Measurements from ENCODE around the gene FOSB. TPM values are rescaled to one million over a fixed set of nuclear protein-coding genes. Genes with fewer than 3 reads are reported as not detected.

Gene FOSB
- total RNA-seq, 5 donors from 2014 or later (not counting 1 experiment from before 2014, with no cell fraction given): 6.7 to 1,173 (median 10.4) TPM

GRCh38 chr19:45506246-45506988, 38.6 kb downstream of the FOSB start:
- WGBS (ENCODE audit: insufficient coverage): 2% methylated on average over 28 of the region's 47 CpGs
- Histone ChIP-seq H3K4me3 (ENCODE audit: control insufficient read depth in 1 of 2, extremely low read depth in 1 of 2, low read length in 1 of 2) (peak overlapping the region; percentile 84 to 96), H3K27me3 (replicated peaks in 1 of 2; ENCODE audit: control insufficient read depth in 2 of 2, extremely low read depth in 1 of 2, insufficient read depth in 2 of 2, low read length in 1 of 2) (no peaks in the 10 kb centered on the region), H3K27ac (ENCODE audit: low read length) (peak overlapping the region; percentile 95), H3K4me1 (ENCODE audit: control insufficient read depth in 1 of 2, extremely low read depth in 1 of 2, insufficient read depth in 2 of 2, low read length in 2 of 2) (peaks cover 12 to 53% of the 10 kb centered on the region in 2 experiments), H3K9me3 (no peaks in the 10 kb centered on the region), H3K36me3 (ENCODE audit: control insufficient read depth in 2 of 2, extremely low read depth in 1 of 2, insufficient read depth in 1 of 2, low read length in 1 of 2) (no peaks in the 10 kb centered on the region)
- CTCF ChIA-PET: no interaction called here
- ATAC-seq (replicated peaks in 1 of 4) (peak; percentile 81 to 90 (median 86)), DNase-seq (peak; percentile 89 to 99 (median 96))
- Mint-ChIP-seq H3K4me3 (peak overlapping the region; percentile 88 to 91 (median 90)), H3K27ac (peak overlapping the region; percentile 97 to 98), H3K36me3 (peaks cover under 1% of the 10 kb centered on the region), H3K4me1 (peaks cover 34 to 41% (median 37%) of the 10 kb centered on the region in 3 donors), H3K9me3 (no peaks in the 10 kb centered on the region), H3K27me3 (no peaks in the 10 kb centered on the region)
- POLR2A ChIA-PET: no interaction called here

GRCh38 chr19:45506989-45507871, 39.4 kb downstream of the FOSB start, which contains the start of gene VASP:
VASP (plus strand) TSS chr19:45507479; CDS start chr19:45507772, 293 bp downstream.
- peaks cover 42 to 49% (median 42%) of the 10 kb centered on the region in 3 donors for H3K4me1 Mint-ChIP-seq
- no peaks in the 10 kb centered on the region for H3K36me3 ChIP-seq (ENCODE audit: control insufficient read depth in 2 of 2, extremely low read depth in 1 of 2, insufficient read depth in 1 of 2, low read length in 1 of 2)
- H3K4me1 ChIP-seq (ENCODE audit: control insufficient read depth in 1 of 2, extremely low read depth in 1 of 2, insufficient read depth in 2 of 2, low read length in 2 of 2): peaks cover 12 to 56% of the 10 kb centered on the region in 2 experiments
- peak within 1 kb of the TSS; percentile 97 to 98 for H3K27ac Mint-ChIP-seq
- no peaks in the 10 kb centered on the region for H3K9me3 Mint-ChIP-seq
- ChIA-PET POLR2A (no interaction called here), CTCF (no interaction called here)
- no peaks in the 10 kb centered on the region for H3K36me3 Mint-ChIP-seq
- H3K9me3 ChIP-seq: no peaks in the 10 kb centered on the region
- WGBS (ENCODE audit: insufficient coverage): 1% methylated on average over 35 of the region's 65 CpGs
- no peaks in the 10 kb centered on the region for H3K27me3 ChIP-seq (replicated peaks in 1 of 2; ENCODE audit: control insufficient read depth in 2 of 2, extremely low read depth in 1 of 2, insufficient read depth in 2 of 2, low read length in 1 of 2)
- H3K4me3 Mint-ChIP-seq: peak within 1 kb of the TSS; percentile 89 to 91 (median 90)
- ATAC-seq (replicated peaks in 1 of 4) (peak; percentile 68 to 71 (median 70)), DNase-seq (peak; percentile 85 to 95 (median 91))
- H3K27ac ChIP-seq (ENCODE audit: low read length): peak within 1 kb of the TSS; percentile 95
- H3K4me3 ChIP-seq (ENCODE audit: control insufficient read depth in 1 of 2, extremely low read depth in 1 of 2, low read length in 1 of 2): peak within 1 kb of the TSS; percentile 84 to 96
- no peaks in the 10 kb centered on the region for H3K27me3 Mint-ChIP-seq

- H3K9me3 Mint-ChIP-seq: no peaks in the 10 kb centered on the region
- peaks cover 12 to 62% of the 10 kb centered on the region in 2 experiments for H3K4me1 ChIP-seq (ENCODE audit: control insufficient read depth in 1 of 2, extremely low read depth in 1 of 2, insufficient read depth in 2 of 2, low read length in 2 of 2)
- peak overlapping the region; percentile 64 for H3K27ac ChIP-seq (ENCODE audit: low read length)
- CTCF ChIA-PET: no interaction called here
- 0% methylated on average over 11 of the region's 22 CpGs for WGBS (ENCODE audit: insufficient coverage)
- no peaks in the 10 kb centered on the region for H3K36me3 ChIP-seq (ENCODE audit: control insufficient read depth in 2 of 2, extremely low read depth in 1 of 2, insufficient read depth in 1 of 2, low read length in 1 of 2)
- peaks cover 46 to 53% (median 46%) of the 10 kb centered on the region in 3 donors for H3K4me1 Mint-ChIP-seq
- no peaks in the 10 kb centered on the region for H3K36me3 Mint-ChIP-seq
- ATAC-seq (replicated peaks in 1 of 4) (no peak), DNase-seq (no peak)
- H3K27me3 ChIP-seq (replicated peaks in 1 of 2; ENCODE audit: control insufficient read depth in 2 of 2, extremely low read depth in 1 of 2, insufficient read depth in 2 of 2, low read length in 1 of 2): no peaks in the 10 kb centered on the region
- H3K27ac Mint-ChIP-seq: peak overlapping the region; percentile 69 to 79
- POLR2A ChIA-PET: interaction anchor here in 1 of 2 donors (0.6 kb wide), 1 partner anchor 1596 kb away, joined by 4 read pairs; no protein-coding TSS in a partner anchor
- no peaks in the 10 kb centered on the region for H3K9me3 ChIP-seq
- no peaks in the 10 kb centered on the region for H3K27me3 Mint-ChIP-seq
- H3K4me3 Mint-ChIP-seq: peak overlapping the region; percentile 86 to 90 (median 89)
- peak overlapping the region; percentile 84 to 96 for H3K4me3 ChIP-seq (ENCODE audit: control insufficient read depth in 1 of 2, extremely low read depth in 1 of 2, low read length in 1 of 2)
Observed at GRCh38 chr19:45507872-45508416, 40.1 kb downstream of the FOSB start.

- DNase-seq: peak in 6 of 35 experiments; percentile 14 to 54 (median 35)
- Mint-ChIP-seq H3K9me3 (no peaks in the 10 kb centered on the region), H3K27ac (peak overlapping the region; percentile 69 to 95), H3K27me3 (no peaks in the 10 kb centered on the region), H3K4me1 (peaks cover 48 to 58% (median 51%) of the 10 kb centered on the region in 3 donors), H3K4me3 (peak overlapping the region; percentile 86 to 90 (median 89)), H3K36me3 (no peaks in the 10 kb centered on the region)
- 0% methylated on average over 7 of the region's 26 CpGs for WGBS (ENCODE audit: insufficient coverage)
- Histone ChIP-seq H3K9me3 (no peaks in the 10 kb centered on the region), H3K4me3 (ENCODE audit: control insufficient read depth in 1 of 2, extremely low read depth in 1 of 2, low read length in 1 of 2) (peak overlapping the region; percentile 84 to 96), H3K36me3 (ENCODE audit: control insufficient read depth in 2 of 2, extremely low read depth in 1 of 2, insufficient read depth in 1 of 2, low read length in 1 of 2) (no peaks in the 10 kb centered on the region), H3K27me3 (replicated peaks in 1 of 2; ENCODE audit: control insufficient read depth in 2 of 2, extremely low read depth in 1 of 2, insufficient read depth in 2 of 2, low read length in 1 of 2) (no peaks in the 10 kb centered on the region), H3K27ac (ENCODE audit: low read length) (peak overlapping the region; percentile 75), H3K4me1 (ENCODE audit: control insufficient read depth in 1 of 2, extremely low read depth in 1 of 2, insufficient read depth in 2 of 2, low read length in 2 of 2) (peaks cover 12 to 67% of the 10 kb centered on the region in 2 experiments)
- no peak for ATAC-seq (replicated peaks in 1 of 4)
- CTCF ChIA-PET: no interaction called here
- POLR2A ChIA-PET: interaction anchor here in 1 of 2 donors (0.6 kb wide), 1 partner anchor 1595 kb away, joined by 4 read pairs; no protein-coding TSS in a partner anchor
Observed at GRCh38 chr19:45508417-45508860, 40.6 kb downstream of the FOSB start.

- H3K36me3 ChIP-seq (ENCODE audit: control insufficient read depth in 2 of 2, extremely low read depth in 1 of 2, insufficient read depth in 1 of 2, low read length in 1 of 2): peaks cover 0 to 2% of the 10 kb centered on the region in 2 donors
- ChIA-PET CTCF (interaction anchor here in 1 of 2 donors (0.7 kb wide), 1 partner anchor 8 kb away, joined by 3 read pairs; no protein-coding TSS in a partner anchor), POLR2A (no interaction called here)
- no peaks in the 10 kb centered on the region for H3K36me3 Mint-ChIP-seq
- peaks cover 54 to 64% (median 57%) of the 10 kb centered on the region in 3 donors for H3K4me1 Mint-ChIP-seq
- no peaks in the 10 kb centered on the region for H3K27me3 ChIP-seq (replicated peaks in 1 of 2; ENCODE audit: control insufficient read depth in 2 of 2, extremely low read depth in 1 of 2, insufficient read depth in 2 of 2, low read length in 1 of 2)
- H3K4me3 Mint-ChIP-seq: peak overlapping the region; percentile 86 to 90 (median 89)
- no peaks in the 10 kb centered on the region for H3K27me3 Mint-ChIP-seq
- 0% methylated on average over 2 of the region's 28 CpGs for WGBS (ENCODE audit: insufficient coverage)
- peak in 2 of 35 experiments; percentile 24 to 37 for DNase-seq
- no peaks in the 10 kb centered on the region for H3K9me3 Mint-ChIP-seq
- peak overlapping the region; percentile 84 to 96 for H3K4me3 ChIP-seq (ENCODE audit: control insufficient read depth in 1 of 2, extremely low read depth in 1 of 2, low read length in 1 of 2)
- no peak for ATAC-seq (replicated peaks in 1 of 4)
- H3K9me3 ChIP-seq: no peaks in the 10 kb centered on the region
- H3K4me1 ChIP-seq (ENCODE audit: control insufficient read depth in 1 of 2, extremely low read depth in 1 of 2, insufficient read depth in 2 of 2, low read length in 2 of 2): peaks cover 14 to 73% of the 10 kb centered on the region in 2 experiments
- peak overlapping the region; percentile 75 for H3K27ac ChIP-seq (ENCODE audit: low read length)
- peak overlapping the region; percentile 88 to 95 for H3K27ac Mint-ChIP-seq
Observed at GRCh38 chr19:45508861-45509691, 41.3 kb downstream of the FOSB start.

Measured in T-cell (primary cell).